C1 segment of cervical spinal cord (tissue), 14 donors: Measurements from ENCODE around the gene GRM8.

Source experiments
- DNase-seq, 14 donors: peaks; one replicate each; lab custom pipeline; 2025; lab: John Stamatoyannopoulos, UW

The GRM8 gene

GRCh38 chr7:127150543-127150942, 102.2 kb downstream of the GRM8 start:
- DNase-seq: no peak

DNA sequence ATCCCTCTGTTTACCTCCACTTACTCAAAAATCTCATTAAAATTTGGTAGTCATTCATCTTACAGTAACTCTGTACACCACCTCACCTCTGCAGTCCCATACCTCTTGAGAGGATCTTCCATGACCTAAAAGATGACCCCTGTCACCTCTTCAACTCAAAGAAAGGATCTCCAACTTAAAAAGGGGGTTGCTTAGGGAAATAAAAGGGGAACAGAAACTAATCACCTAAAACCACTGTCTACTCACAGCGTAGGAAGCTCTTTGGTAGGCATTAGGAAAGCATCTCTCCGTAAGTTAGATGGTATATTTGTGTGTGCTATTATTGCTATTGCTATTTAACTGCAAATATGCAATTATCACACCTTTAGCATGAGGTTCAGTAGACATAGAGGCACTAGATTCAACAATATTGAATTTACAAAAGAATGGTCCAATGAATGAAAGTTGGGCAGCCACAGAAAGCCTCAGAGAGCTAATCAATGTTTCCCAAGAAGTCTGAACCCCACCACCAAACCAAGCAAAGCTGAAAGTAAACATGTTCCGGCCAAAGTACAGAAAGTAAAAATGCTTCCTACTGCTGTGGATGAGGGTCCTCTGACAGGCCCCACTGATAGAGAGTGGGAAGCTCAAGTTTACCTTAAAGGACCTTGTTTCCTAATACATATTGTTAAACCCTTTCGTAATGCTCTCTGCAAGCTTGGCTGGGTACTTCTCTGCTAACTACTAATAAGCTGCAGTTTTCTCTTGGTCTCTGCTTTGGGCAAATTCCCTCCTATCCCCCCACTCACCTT, 105.8 kb downstream of the GRM8 start:
- DNase-seq: no peak

DNA sequence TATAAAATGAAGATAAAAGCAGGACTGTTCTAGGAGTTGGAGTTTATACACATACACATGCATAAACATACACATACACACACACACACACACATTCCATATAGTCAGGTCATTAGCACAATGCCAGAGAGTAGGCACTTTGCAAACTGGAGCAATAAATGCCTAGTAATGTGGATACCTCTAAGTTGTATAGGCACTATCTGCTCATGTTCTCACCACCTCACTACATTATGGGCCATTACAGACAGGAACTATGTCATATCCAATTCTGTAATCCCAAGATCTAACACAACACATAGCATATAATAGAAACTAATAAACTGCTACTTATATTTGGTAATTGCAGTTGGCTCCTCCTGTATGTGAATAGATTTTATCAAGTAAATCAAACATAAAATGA, 115.6 kb downstream of the GRM8 start:
- no peak for DNase-seq

GRCh38 chr7:127135871-127136485, 116.8 kb downstream of the GRM8 start:
- no peak for DNase-seq

DNA sequence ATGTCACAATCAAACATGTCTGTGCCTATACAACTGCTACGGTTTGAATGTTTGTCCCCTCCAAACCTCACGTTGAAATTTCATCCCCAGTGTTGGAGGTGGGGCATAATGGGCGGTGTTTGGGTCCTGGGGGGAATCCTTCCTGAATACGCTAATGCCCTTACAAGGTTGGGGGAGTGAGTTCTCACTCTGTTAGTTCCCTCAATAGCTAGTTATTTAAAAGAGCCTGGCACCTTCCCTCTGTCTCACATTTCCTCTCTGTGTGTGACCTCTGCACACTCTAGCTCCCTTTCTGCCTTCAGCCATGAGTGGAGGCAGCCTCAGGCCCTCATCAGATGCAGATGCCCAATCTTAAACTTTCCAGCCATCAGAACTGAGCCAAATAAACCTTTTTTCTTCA, 129.5 kb downstream of the GRM8 start:
- no peak for DNase-seq

- DNase-seq: no peak
Observed at GRCh38 chr7:127119517-127119916, 133.2 kb downstream of the GRM8 start.

DNA sequence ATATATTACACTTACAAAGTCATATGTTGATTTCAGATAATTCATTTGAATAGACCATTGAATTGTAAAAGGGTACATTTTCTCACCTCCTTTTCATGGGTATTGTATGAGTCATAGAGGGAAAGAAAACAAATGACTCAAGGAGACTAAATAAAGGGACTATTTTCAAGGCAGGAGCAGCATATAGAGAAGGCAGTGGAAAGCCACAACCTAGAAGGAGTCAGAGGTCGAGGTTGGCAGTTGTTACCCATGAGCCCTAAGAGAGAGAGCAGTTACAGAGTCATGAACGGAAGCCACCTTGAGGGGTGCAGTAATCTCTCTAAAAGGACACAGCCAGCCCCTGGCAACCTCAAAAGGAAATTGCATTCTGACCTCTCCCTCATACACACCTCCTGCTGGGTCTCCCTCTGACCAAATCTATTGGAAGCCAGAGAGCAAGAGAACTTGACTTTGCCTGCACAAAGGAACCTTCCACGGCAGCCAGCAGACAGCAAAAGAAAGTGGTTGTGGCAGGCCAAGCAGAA, 137.9 kb downstream of the GRM8 start:
- no peak for DNase-seq

GRCh38 chr7:127107601-127108007, 145.1 kb downstream of the GRM8 start:
- peak in 7 of 14 donors; percentile 0 to 49 (median 8) for DNase-seq

GRCh38 chr7:127093340-127093739, 159.4 kb downstream of the GRM8 start:
- DNase-seq: no peak

- no peak for DNase-seq
Observed at GRCh38 chr7:127091620-127092019, 161.1 kb downstream of the GRM8 start.

GRCh38 chr7:127089146-127089545, 163.6 kb downstream of the GRM8 start:
- DNase-seq: no peak

GRCh38 chr7:127081539-127081938, 171.2 kb downstream of the GRM8 start:
- DNase-seq: no peak

- no peak for DNase-seq
Observed at GRCh38 chr7:127080576-127080975, 172.2 kb downstream of the GRM8 start.

DNA sequence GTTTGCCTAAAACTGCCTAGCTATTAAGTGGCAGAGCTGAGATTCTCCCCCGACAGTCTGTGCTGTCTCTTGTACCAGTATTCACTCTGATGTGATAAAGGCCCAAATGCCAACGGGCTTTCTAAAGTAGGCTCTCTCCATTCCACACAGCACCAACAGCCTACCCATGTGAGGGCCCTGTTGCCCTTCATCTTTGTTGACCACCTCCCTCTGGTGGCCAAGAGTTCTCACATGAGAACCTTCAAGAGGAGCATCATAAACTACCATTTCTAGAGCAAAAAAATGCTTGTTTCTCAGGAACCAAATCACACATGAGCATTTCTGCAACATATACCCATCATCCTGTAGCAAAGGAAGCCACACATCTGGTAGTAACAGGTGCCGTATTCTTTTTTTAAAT, 185.8 kb downstream of the GRM8 start:
- no peak for DNase-seq

- DNase-seq: no peak
Observed at GRCh38 chr7:127059475-127059874, 193.3 kb downstream of the GRM8 start.

DNA sequence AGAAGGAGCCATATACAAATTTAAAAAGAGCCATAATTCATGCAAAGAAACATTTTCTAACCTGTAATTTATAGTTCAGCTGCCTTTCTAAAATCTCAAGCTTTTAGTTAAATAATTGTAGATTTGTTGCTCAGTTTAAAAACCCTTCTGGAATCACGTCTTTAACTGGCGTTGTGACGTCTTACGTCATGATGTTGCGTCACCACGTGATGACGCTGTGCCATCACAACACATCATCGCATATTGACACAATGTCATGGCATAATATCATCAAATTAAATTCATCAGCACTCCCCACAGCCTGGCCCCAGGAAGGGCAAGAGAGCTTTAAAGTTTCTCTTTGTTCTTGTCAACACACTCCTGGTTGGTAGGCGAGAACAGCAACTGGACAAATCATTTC, 194.8 kb downstream of the GRM8 start:
- DNase-seq: no peak

GRCh38 chr7:127056202-127056601, 196.5 kb downstream of the GRM8 start:
- DNase-seq: no peak

GRCh38 chr7:127047521-127047920, 205.2 kb downstream of the GRM8 start:
- no peak for DNase-seq

DNA sequence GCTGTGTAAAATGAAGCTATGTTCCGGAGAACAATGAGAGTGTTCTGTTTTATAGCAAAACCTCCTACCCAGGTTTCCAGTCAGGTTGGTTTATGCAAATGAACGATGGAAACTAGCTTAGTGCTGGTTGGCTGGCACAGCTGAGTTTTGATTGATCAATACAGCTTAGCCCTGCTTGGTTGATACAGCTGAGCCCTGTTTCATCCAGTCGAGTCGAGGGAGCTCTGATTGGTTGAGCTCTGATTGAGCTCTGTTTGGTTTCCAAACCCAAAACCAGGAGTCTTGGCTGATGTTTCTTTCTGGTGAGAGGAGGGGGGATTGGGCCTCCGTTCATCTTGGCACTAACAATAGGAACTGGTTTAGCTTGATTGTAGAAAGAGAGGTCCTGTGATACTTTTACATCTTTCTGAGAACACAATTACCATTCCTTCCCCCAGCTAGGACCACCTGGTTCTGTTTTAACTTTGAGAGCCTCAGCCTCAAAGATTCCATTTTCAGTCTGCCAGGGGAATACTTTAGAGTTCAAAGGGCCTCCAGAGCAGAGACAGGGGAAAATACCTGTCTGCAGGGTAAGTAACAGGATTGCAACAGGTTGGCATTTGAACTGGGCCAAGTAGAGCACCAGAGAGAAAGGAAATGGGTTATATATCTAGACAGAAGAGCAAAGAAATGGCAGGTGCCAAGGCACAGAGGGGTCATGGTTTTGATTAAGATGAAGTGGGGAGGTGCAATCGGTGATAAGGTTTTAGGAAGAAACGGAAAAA, 210.9 kb downstream of the GRM8 start:
- no peak for DNase-seq

DNA sequence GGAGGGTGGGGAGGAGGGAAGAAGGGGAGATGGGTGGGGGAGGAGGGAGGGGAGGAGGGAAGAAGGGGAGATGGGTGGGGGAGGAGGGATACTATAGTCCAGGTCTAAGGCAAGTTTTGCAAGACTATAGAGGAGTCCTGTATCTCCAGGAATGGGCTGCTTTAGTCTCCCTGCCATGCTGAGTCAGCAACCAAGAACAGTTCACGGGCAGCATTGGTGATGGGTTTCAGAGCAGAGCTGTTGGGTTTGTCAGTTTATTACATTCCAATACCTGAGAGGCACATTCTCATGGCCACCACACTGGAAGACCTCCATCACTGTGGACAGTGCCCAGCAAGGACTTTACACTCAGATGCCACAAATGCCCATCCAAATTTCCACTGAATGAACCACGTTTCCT, 212.7 kb downstream of the GRM8 start:
- no peak for DNase-seq

DNA sequence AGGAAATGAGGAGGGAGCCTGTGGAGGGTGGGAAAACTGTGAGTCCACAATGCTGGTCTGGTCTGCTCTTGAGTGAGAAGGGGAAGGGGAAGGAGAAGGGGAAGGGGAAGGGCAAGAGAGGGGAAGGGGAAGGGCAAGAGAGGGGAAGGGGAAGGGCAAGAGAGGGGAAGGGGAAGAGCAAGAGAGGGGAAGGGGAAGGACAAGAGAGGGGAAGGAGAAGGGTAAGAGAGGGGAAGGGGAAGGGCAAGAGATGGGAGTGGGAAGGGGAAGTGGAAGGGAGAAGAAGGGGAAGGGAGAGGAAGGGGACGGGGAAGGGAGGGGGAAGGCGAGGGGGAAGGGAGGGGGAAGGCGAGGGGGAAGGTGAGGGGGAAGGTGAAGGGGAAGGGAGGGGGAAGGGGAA, 213.2 kb downstream of the GRM8 start:
- DNase-seq: no peak

DNA sequence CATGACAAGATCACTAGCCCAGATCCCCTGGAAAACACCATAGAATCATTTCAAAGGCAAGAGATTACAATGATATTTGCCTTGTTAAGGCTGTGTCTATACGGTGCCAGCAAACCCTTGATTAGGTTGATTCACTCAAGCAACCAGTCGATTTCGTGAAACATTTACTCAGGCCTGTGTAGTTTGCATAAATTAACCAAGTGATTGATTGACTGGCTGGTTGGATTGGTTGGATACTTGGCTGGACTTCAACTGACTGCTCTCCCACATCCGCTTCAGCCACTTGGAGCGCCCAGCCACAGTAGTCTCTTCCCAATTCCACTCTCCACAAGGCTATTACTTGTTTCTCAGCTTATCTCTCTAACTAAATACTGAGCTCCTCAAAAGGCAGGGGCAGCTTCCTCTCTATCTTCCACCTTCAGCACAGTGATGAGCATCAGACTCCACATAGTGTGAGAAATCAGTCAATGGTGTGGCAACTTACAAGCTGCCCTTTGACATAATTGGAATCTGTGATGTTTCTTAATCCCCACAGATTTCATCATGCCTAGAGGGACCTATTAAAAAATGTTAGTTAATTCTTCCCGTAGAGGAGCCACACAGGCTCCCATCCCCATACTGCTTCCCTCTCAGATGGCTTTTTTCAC, 217.4 kb downstream of the GRM8 start:
- no peak for DNase-seq
